HFFc6 (cell line): Measurements from ENCODE around the gene KRTAP5-5. TPM values are rescaled to one million over a fixed set of nuclear protein-coding genes. Genes with fewer than 3 reads are reported as not detected.
"Not testable (repeated sequence)": the region's sequence is repeated elsewhere in the genome, so short reads cannot be mapped to it uniquely, and the experiment has no call there.

Experiments
- DNase-seq: peaks from one replicate; pipeline ENCODE4 v3.0.0-alpha.2; 2018
- H3K27ac Mint-ChIP-seq: 2 replicates; pipeline ENCODE4 v1.8.0; 2020; ENCODE audit warnings: mild to moderate bottlenecking, mixed read lengths
- H3K27me3 Mint-ChIP-seq: 2 replicates; pipeline ENCODE4 v1.8.0; 2021; ENCODE audit warnings: mild to moderate bottlenecking, moderate library complexity, mixed read lengths; ENCODE audit not compliant: insufficient read depth
- H3K36me3 Mint-ChIP-seq: 2 replicates; pipeline ENCODE4 v1.8.0; 2021; ENCODE audit warnings: low read depth, mixed read lengths
- H3K4me1 Mint-ChIP-seq: 2 replicates; pipeline ENCODE4 v1.8.0; 2020; ENCODE audit warnings: low read depth, mixed read lengths
- H3K4me3 Mint-ChIP-seq: 2 replicates; pipeline ENCODE4 v1.8.0; 2020; ENCODE audit warnings: mild to moderate bottlenecking, moderate library complexity, mixed read lengths
- H3K9me3 Mint-ChIP-seq: 2 replicates; pipeline ENCODE4 v1.8.0; 2020; ENCODE audit warnings: mild to moderate bottlenecking, mixed read lengths
- total RNA-seq, 6 experiments: library from RNA; stranded (reverse); fragmentation: NEBNext Ultra II Directional; extraction: Animal tissue kit (Norgen Biotek cat#: 25700); gene quantifications; 2 replicates in 1 of 6; 3 replicates in 5 of 6; pipeline ENCODE4 v1.2.3, GENCODE V29; 2021
- TF ChIP-seq, protein P1 (sequence below): fragments of 200-600 bp; sonication (generic); IDR thresholded peaks from 2 replicates; pipeline ENCODE4 v1.5.0; 2021; ENCODE audit warnings: antibody characterized with exemption, mild to moderate bottlenecking

KRTAP5-5 gene
- total RNA-seq, 6 experiments from 2014 or later, result not detected

- Mint-ChIP-seq H3K4me3 (no peak overlapping the region), H3K27ac (no peak overlapping the region), H3K27me3 (peaks cover 35% of the 10 kb centered on the region), H3K36me3 (no peaks in the 10 kb centered on the region), H3K9me3 (no peaks in the 10 kb centered on the region), H3K4me1 (no peaks in the 10 kb centered on the region)
- TF ChIP-seq, protein P1, sequence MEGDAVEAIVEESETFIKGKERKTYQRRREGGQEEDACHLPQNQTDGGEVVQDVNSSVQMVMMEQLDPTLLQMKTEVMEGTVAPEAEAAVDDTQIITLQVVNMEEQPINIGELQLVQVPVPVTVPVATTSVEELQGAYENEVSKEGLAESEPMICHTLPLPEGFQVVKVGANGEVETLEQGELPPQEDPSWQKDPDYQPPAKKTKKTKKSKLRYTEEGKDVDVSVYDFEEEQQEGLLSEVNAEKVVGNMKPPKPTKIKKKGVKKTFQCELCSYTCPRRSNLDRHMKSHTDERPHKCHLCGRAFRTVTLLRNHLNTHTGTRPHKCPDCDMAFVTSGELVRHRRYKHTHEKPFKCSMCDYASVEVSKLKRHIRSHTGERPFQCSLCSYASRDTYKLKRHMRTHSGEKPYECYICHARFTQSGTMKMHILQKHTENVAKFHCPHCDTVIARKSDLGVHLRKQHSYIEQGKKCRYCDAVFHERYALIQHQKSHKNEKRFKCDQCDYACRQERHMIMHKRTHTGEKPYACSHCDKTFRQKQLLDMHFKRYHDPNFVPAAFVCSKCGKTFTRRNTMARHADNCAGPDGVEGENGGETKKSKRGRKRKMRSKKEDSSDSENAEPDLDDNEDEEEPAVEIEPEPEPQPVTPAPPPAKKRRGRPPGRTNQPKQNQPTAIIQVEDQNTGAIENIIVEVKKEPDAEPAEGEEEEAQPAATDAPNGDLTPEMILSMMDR, result no peak
- DNase-seq, result no peak
Measured at GRCh38 chr11:1665313-1665712, 35.7 kb downstream of the KRTAP5-5 start.

GRCh38 chr11:1667121-1667850, 37.7 kb downstream of the KRTAP5-5 start:
- H3K36me3 Mint-ChIP-seq, result no peaks in the 10 kb centered on the region
- no peak for DNase-seq
- TF ChIP-seq, protein P1, result no peak
- H3K4me1 Mint-ChIP-seq, result no peaks in the 10 kb centered on the region
- no peak overlapping the region for H3K4me3 Mint-ChIP-seq
- H3K27me3 Mint-ChIP-seq, result peaks cover 35% of the 10 kb centered on the region
- no peaks in the 10 kb centered on the region for H3K9me3 Mint-ChIP-seq
- H3K27ac Mint-ChIP-seq, result no peak overlapping the region

GRCh38 chr11:1667906-1668305, 38.3 kb downstream of the KRTAP5-5 start:
- TF ChIP-seq, protein P1, result no peak
- Mint-ChIP-seq H3K36me3 (no peaks in the 10 kb centered on the region), H3K9me3 (no peaks in the 10 kb centered on the region), H3K4me3 (no peak overlapping the region), H3K27me3 (peaks cover 35% of the 10 kb centered on the region), H3K4me1 (no peaks in the 10 kb centered on the region), H3K27ac (no peak overlapping the region)
- no peak for DNase-seq

GRCh38 chr11:1668911-1669473, 39.4 kb downstream of the KRTAP5-5 start:
- DNase-seq, result no peak
- H3K27me3 Mint-ChIP-seq, result peaks cover 42% of the 10 kb centered on the region

GRCh38 chr11:1669546-1670218, 40.1 kb downstream of the KRTAP5-5 start:
- Mint-ChIP-seq H3K4me3 (no peak overlapping the region), H3K4me1 (no peaks in the 10 kb centered on the region), H3K27me3 (peaks cover 49% of the 10 kb centered on the region), H3K27ac (no peak overlapping the region), H3K36me3 (no peaks in the 10 kb centered on the region), H3K9me3 (no peaks in the 10 kb centered on the region)
- no peak for DNase-seq
- TF ChIP-seq, protein P1, result no peak

More at GRCh38 chr11:1668911-1669473, 39.4 kb downstream of the KRTAP5-5 start:
- H3K4me3 Mint-ChIP-seq, result no peak overlapping the region
- H3K4me1 Mint-ChIP-seq, result no peaks in the 10 kb centered on the region
- H3K9me3 Mint-ChIP-seq, result no peaks in the 10 kb centered on the region
- H3K27ac Mint-ChIP-seq, result no peak overlapping the region
- TF ChIP-seq, protein P1, result no peak
- no peaks in the 10 kb centered on the region for H3K36me3 Mint-ChIP-seq

- H3K36me3 Mint-ChIP-seq, H3K9me3 Mint-ChIP-seq, H3K27ac Mint-ChIP-seq, H3K4me1 Mint-ChIP-seq, H3K4me3 Mint-ChIP-seq, DNase-seq: not testable (repeated sequence)
- H3K27me3 Mint-ChIP-seq, result peaks cover 51% of the 10 kb centered on the region
Measured at GRCh38 chr11:1670457-1670856, 40.9 kb downstream of the KRTAP5-5 start.
